ENCODE data around the gene MPRIP. TPM values are rescaled to one million over a fixed set of nuclear protein-coding genes. Genes with fewer than 3 reads are reported as not detected.

Gene MPRIP
- total RNA-seq, 1 experiment from 2014 or later = 143 TPM

GRCh38 chr17:17024778-17025300, 17.4 kb upstream of the MPRIP start:
- no peak for DNase-seq
- Histone ChIP-seq H3K36me3 (no peaks in the 10 kb centered on the region), H3K4me3 (no peak overlapping the region), H3K9me3 (no peaks in the 10 kb centered on the region), H3K27me3 (no peaks in the 10 kb centered on the region)

- DNase-seq = no peak
- Histone ChIP-seq H3K36me3 (no peaks in the 10 kb centered on the region), H3K27me3 (no peaks in the 10 kb centered on the region), H3K9me3 (no peaks in the 10 kb centered on the region), H3K4me3 (no peak overlapping the region)
These were observed 16.6 kb upstream of the MPRIP start for GRCh38 chr17:17025621-17026020.

GRCh38 chr17:17026163-17026562, 16.1 kb upstream of the MPRIP start:
- no peaks in the 10 kb centered on the region for H3K27me3 ChIP-seq
- no peaks in the 10 kb centered on the region for H3K36me3 ChIP-seq
- H3K9me3 ChIP-seq = no peaks in the 10 kb centered on the region
- H3K4me3 ChIP-seq = no peak overlapping the region
- no peak for DNase-seq

- no peaks in the 10 kb centered on the region for H3K27me3 ChIP-seq
- no peak for DNase-seq
- no peak overlapping the region for H3K4me3 ChIP-seq
- H3K36me3 ChIP-seq = no peaks in the 10 kb centered on the region
- H3K9me3 ChIP-seq = no peaks in the 10 kb centered on the region
These were observed 14.7 kb upstream of the MPRIP start for GRCh38 chr17:17027442-17028058.

- Histone ChIP-seq H3K27me3 (no peaks in the 10 kb centered on the region), H3K4me3 (no peak overlapping the region), H3K36me3 (no peaks in the 10 kb centered on the region), H3K9me3 (no peaks in the 10 kb centered on the region)
- peak; percentile 84 for DNase-seq
These were observed 14.0 kb upstream of the MPRIP start for GRCh38 chr17:17028059-17028877.

GRCh38 chr17:17028878-17029535, 13.2 kb upstream of the MPRIP start:
- H3K9me3 ChIP-seq = no peaks in the 10 kb centered on the region
- no peak overlapping the region for H3K4me3 ChIP-seq

GRCh38 chr17:17029938-17030337, 12.3 kb upstream of the MPRIP start:
- DNase-seq = no peak

More at GRCh38 chr17:17028878-17029535, 13.2 kb upstream of the MPRIP start:
- no peaks in the 10 kb centered on the region for H3K36me3 ChIP-seq
- DNase-seq = no peak
- no peaks in the 10 kb centered on the region for H3K27me3 ChIP-seq

GRCh38 chr17:17030515-17031211, 11.6 kb upstream of the MPRIP start:
- Histone ChIP-seq H3K4me3 (no peak overlapping the region), H3K36me3 (no peaks in the 10 kb centered on the region), H3K9me3 (no peaks in the 10 kb centered on the region), H3K27me3 (no peaks in the 10 kb centered on the region)
- no peak for DNase-seq

More at GRCh38 chr17:17029938-17030337, 12.3 kb upstream of the MPRIP start:
- Histone ChIP-seq H3K4me3 (no peak overlapping the region), H3K36me3 (no peaks in the 10 kb centered on the region), H3K27me3 (no peaks in the 10 kb centered on the region), H3K9me3 (no peaks in the 10 kb centered on the region)

GRCh38 chr17:17032131-17032692, 10.0 kb upstream of the MPRIP start:
- no peaks in the 10 kb centered on the region for H3K9me3 ChIP-seq
- DNase-seq = peak; percentile 78
- no peaks in the 10 kb centered on the region for H3K36me3 ChIP-seq
- no peak overlapping the region for H3K4me3 ChIP-seq
- no peaks in the 10 kb centered on the region for H3K27me3 ChIP-seq

GRCh38 chr17:17033466-17033865, 8.8 kb upstream of the MPRIP start:
- Histone ChIP-seq H3K9me3 (no peaks in the 10 kb centered on the region), H3K36me3 (no peaks in the 10 kb centered on the region), H3K27me3 (no peaks in the 10 kb centered on the region), H3K4me3 (no peak overlapping the region)
- DNase-seq = no peak

- Histone ChIP-seq H3K4me3 (no peak overlapping the region), H3K9me3 (no peaks in the 10 kb centered on the region), H3K27me3 (no peaks in the 10 kb centered on the region), H3K36me3 (no peaks in the 10 kb centered on the region)
- no peak for DNase-seq
These were observed 8.2 kb upstream of the MPRIP start for GRCh38 chr17:17034026-17034425.

- no peaks in the 10 kb centered on the region for H3K27me3 ChIP-seq
These were observed 7.7 kb upstream of the MPRIP start for GRCh38 chr17:17034496-17035075.

GRCh38 chr17:17035490-17035889, 6.8 kb upstream of the MPRIP start:
- no peaks in the 10 kb centered on the region for H3K36me3 ChIP-seq
- no peaks in the 10 kb centered on the region for H3K27me3 ChIP-seq
- H3K4me3 ChIP-seq = no peak overlapping the region
- DNase-seq = no peak
- H3K9me3 ChIP-seq = no peaks in the 10 kb centered on the region

More at GRCh38 chr17:17034496-17035075, 7.7 kb upstream of the MPRIP start:
- Histone ChIP-seq H3K9me3 (no peaks in the 10 kb centered on the region), H3K36me3 (no peaks in the 10 kb centered on the region), H3K4me3 (no peak overlapping the region)
- DNase-seq = no peak

GRCh38 chr17:17035920-17036523, 6.2 kb upstream of the MPRIP start:
- Histone ChIP-seq H3K36me3 (no peaks in the 10 kb centered on the region), H3K27me3 (no peaks in the 10 kb centered on the region), H3K9me3 (no peaks in the 10 kb centered on the region), H3K4me3 (no peak overlapping the region)
- DNase-seq = no peak

GRCh38 chr17:17036524-17036998, 5.7 kb upstream of the MPRIP start:
- Histone ChIP-seq H3K9me3 (no peaks in the 10 kb centered on the region), H3K36me3 (no peaks in the 10 kb centered on the region), H3K27me3 (no peaks in the 10 kb centered on the region), H3K4me3 (no peak overlapping the region)
- no peak for DNase-seq

- Histone ChIP-seq H3K4me3 (no peak overlapping the region), H3K36me3 (peaks cover 4% of the 10 kb centered on the region), H3K9me3 (no peaks in the 10 kb centered on the region), H3K27me3 (no peaks in the 10 kb centered on the region)
- DNase-seq = no peak
These were observed 2.3 kb upstream of the MPRIP start for GRCh38 chr17:17039911-17040310.

All from MG63 (cell line).